ENCODE results near the gene HAPLN2.

DNA sequence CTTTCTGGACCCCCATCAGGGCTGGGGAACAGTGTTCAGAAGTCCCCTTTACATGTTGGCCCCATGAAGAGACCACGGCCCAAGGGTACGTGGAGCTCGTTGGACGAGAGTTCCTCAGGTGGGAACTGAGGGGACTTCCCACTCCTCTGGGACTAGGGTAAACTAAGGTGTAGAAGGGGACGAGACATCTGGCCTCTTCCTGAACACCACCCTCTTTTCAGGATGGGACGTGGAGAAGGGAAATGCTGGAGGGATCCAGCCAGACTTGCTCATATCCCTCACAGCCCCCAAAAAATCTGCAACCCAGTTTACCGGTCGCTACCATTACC, 25.6 kb upstream of the HAPLN2 start:
- TF ChIP-seq, protein P1, sequence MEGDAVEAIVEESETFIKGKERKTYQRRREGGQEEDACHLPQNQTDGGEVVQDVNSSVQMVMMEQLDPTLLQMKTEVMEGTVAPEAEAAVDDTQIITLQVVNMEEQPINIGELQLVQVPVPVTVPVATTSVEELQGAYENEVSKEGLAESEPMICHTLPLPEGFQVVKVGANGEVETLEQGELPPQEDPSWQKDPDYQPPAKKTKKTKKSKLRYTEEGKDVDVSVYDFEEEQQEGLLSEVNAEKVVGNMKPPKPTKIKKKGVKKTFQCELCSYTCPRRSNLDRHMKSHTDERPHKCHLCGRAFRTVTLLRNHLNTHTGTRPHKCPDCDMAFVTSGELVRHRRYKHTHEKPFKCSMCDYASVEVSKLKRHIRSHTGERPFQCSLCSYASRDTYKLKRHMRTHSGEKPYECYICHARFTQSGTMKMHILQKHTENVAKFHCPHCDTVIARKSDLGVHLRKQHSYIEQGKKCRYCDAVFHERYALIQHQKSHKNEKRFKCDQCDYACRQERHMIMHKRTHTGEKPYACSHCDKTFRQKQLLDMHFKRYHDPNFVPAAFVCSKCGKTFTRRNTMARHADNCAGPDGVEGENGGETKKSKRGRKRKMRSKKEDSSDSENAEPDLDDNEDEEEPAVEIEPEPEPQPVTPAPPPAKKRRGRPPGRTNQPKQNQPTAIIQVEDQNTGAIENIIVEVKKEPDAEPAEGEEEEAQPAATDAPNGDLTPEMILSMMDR (tag by site-specific recombination; IDR thresholded peaks at IDR 0.05): no peak
- TF ChIP-seq ZBTB1 (tag by site-specific recombination; IDR thresholded peaks at IDR 0.05): no peak
